OCI-LY7 (cell line): ENCODE data around the gene IQCE.

ENCODE experiments used
- CTCF ChIP-seq: fragments of 200-600 bp; sonication (generic); conservative IDR thresholded peaks from 2 replicates; pipeline ENCODE4 v1.5.1; 2014; ENCODE audit warnings: mild to moderate bottlenecking, antibody characterized with exemption, low read length, moderate library complexity, mixed read lengths
- EZH2phosphoT487 ChIP-seq: fragments of 200-600 bp; sonication (generic); IDR thresholded peaks from 2 replicates; pipeline ENCODE4 v1.6.1; 2018; ENCODE audit warnings: low read depth, borderline replicate concordance, mild to moderate bottlenecking, mixed run types, antibody characterized with exemption, low read length, moderate library complexity, mixed read lengths

- TF ChIP-seq CTCF (no peak), EZH2phosphoT487 (no peak)
These were observed 47.0 kb upstream of the IQCE start for GRCh38 chr7:2511769-2512168.
